Measurements from ENCODE around the gene HPCAL1.
A peak's percentile ranks its signal among the peaks of the same experiment; 100 is the strongest.

Gene HPCAL1

GRCh38 chr2:10408649-10409579 is 106.2 kb downstream of the HPCAL1 start:
- peak; percentile 76 for DNase-seq

GRCh38 chr2:10410001-10410822 is 107.5 kb downstream of the HPCAL1 start:
- no peak for DNase-seq

GRCh38 chr2:10410823-10411437 is 108.2 kb downstream of the HPCAL1 start:
- DNase-seq: no peak

- DNase-seq: no peak
Observed at GRCh38 chr2:10411557-10411956, 108.9 kb downstream of the HPCAL1 start.

GRCh38 chr2:10412380-10412779 is 109.7 kb downstream of the HPCAL1 start:
- no peak for DNase-seq

DNA sequence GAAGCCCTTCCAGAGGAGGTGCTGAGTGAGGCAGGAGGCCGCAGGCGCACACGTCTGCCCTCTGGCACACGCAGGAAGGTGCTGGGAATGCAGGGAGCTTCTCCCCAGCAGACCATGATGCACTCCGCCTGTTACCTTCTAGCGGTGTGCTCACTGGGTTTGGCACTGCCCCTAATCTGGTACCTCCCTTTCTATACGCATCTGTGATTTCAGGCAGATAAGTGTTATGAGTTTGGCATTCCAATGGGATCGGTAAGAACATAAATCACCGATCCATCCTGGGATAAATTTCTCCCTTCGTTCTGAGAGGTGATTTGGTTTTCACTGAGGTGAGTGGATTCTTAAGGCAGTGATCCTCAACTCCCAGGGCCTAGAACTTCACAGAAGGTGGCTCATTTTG is 110.8 kb downstream of the HPCAL1 start:
- no peak for DNase-seq

- no peak for DNase-seq
Observed at GRCh38 chr2:10413991-10414451, 111.3 kb downstream of the HPCAL1 start.

DNA sequence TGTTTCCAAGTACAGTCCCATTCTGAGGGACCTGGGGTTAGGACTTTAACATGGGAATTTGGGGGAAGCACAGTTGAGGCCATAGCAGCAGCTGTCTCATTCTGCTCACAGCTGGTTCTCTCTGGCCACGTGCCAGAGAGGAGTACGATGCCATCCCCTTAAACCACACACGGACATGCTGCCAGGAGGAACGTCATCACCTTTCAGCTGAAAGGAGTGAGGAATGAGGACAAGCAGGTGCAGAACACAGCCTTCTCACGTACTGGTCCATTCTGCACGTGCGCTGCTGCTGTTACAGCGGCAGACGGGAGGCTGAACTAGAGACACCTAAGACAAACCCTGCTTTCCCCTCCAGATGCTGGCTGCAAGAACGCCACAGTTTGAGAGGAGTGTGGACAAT is 111.9 kb downstream of the HPCAL1 start:
- DNase-seq: no peak

DNA sequence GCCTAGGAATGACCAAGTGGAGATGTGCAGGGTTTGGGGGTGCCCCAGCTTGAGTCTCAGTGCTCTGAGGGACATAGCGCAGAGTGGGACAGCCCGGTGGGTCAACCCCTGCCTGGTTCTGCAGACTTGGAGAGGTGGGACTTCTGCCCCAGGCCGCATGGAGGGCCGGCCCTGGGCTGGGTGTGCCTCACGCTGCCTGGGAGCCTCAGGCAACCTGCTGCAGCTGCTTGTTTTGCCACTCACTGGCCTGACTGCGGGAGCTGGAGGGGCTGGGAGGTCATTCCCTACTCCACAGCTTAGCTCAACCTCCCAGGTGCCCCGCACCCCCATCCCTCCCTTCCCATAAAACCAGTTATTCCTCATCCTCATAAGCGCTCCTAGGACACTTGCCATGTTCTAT is 112.3 kb downstream of the HPCAL1 start:
- no peak for DNase-seq

DNA sequence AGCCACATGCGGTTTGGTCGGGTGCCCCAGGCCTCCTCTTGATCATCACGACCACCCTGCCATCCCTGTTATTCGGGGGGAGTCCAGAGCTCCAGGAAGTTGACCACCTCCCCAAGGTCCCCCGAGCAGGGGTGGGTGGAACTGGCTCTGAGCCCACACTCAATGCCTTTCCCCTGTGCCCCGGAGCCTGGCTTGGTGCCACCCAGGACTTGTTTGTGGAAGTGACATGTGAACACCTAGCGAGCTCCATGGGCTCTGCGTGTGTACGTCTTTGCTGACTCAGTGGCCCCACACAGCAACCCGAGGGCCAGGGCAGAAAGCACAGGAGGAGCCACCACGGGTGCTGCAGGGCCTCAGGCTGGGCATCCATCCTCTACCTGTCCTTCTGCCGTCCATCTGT is 112.9 kb downstream of the HPCAL1 start:
- no peak for DNase-seq

- DNase-seq: no peak
Observed at GRCh38 chr2:10417551-10418335, 115.0 kb downstream of the HPCAL1 start.

- DNase-seq: no peak
Observed at GRCh38 chr2:10419553-10420257, 117.0 kb downstream of the HPCAL1 start.

DNA sequence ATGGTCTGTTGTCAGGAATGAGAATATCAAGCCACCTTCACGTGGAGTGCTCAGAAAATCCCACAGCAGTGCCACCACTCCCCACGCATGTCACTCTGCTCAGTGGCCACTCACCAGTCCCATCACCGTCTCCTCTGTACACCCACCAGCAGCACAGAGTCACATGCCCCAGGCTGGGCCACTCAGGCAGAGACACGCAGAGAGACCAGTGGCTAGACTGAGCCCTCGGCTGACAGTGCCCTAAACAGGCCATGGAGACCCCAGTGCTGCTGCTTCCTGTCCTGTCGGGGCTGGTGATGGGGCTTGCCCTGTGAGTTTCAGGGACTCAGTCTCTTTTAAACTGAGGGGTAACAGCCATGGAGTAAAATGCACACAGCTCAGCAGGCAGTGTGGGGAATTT is 119.5 kb downstream of the HPCAL1 start:
- DNase-seq: no peak

GRCh38 chr2:10422732-10423399 is 120.2 kb downstream of the HPCAL1 start:
- no peak for DNase-seq

- no peak for DNase-seq
Observed at GRCh38 chr2:10423400-10423774, 120.7 kb downstream of the HPCAL1 start.

DNA sequence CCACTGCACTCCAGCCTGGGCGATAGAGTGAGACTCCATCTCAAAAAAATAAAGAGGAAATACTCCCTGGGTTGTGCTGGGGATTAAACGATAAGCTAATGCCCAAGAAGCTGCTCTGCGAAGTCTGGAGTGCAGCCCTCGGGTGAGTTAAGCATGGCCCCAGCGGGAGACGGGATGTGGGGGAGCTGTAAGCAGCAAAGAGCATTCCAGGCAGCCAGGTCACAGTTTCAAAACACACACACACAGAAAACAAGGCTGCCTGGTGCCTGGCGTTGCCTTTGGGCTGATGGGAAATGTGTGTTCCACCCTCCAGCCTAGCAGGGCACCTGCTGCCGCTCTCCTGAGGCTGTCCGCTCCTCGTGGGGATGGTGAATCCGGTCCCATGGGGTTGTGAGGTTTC is 121.3 kb downstream of the HPCAL1 start:
- no peak for DNase-seq

- DNase-seq: no peak
Observed at GRCh38 chr2:10424916-10425505, 122.3 kb downstream of the HPCAL1 start.

DNA sequence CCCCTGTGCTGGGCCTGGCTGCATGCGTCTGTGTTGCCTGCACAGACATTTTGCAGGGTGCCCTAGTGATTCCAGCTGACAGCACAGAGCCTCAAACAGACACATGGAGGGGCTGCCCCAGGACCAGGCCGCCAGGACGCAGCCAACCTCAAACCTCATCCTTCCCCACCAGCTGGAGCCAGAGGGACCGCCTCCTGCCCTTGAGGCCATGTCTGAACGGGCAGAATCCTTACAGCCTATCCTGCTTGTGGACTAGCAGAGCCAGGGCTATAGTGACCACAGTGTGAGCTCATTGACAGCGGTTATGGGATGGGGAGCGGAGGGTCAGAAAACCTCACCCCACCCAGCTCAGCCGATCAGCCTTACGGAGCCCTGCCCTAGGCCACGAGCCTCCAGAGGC is 123.0 kb downstream of the HPCAL1 start:
- no peak for DNase-seq

- DNase-seq: no peak
Observed at GRCh38 chr2:10426726-10427617, 124.3 kb downstream of the HPCAL1 start.

DNA sequence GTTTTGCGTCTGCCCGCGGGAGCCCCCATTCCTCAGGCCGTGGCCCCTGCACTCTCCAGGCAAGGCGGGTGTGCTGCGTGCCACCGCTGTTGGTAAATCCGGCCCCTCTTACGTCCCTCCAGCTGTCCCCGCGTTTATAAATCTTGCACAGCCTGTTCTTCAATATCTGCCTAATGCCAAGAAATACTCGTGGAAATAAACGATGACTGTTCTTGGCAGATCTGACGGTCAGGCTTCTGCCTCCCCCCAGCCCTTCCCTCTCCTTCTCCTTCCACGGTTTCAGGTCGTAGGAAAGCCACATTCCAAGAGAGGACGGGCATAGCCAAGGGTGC is 124.9 kb downstream of the HPCAL1 start:
- no peak for DNase-seq
